ENCODE measurements around the gene PMPCA. TPM values are rescaled to one million over a fixed set of nuclear protein-coding genes. Genes with fewer than 3 reads are reported as not detected.

The PMPCA gene
- total RNA-seq, 4 donors from 2014 or later, result 29.2 to 64.4 (median 33.6) TPM

DNA sequence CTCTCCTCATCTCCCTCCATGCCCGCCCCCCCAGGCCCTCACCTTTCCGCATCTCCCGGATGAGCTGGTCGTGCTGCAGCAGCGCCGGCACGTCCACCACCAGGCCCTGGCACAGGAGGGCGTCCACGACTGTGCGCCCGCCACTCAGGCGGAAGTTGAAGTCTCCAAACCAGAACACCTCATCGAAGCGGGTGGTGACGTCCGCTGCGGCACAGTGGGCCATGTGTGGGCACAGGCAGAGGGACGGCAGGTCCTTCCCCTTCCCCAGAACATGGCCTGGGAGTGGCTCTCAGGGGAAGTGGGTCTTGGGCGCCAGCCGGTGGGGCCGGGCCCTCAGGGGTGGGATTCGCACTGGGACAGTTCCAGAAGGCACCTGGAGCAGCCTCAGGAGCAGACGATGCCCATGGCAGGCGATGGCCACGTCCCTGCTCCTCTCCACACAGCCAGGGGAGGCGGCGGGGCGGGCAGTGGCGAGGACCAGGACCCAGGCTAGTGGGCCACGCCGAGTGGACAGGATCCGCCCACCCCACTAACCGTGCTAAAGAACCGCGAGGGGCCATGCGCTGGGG is 21.4 kb downstream of the PMPCA start:
- TF ChIP-seq CTCF (IDR thresholded peaks at IDR 0.05), result no peak
- no peak for DNase-seq (ENCODE audit: low spot score)
- no peak for ATAC-seq (ENCODE audit: low FRiP score)

DNA sequence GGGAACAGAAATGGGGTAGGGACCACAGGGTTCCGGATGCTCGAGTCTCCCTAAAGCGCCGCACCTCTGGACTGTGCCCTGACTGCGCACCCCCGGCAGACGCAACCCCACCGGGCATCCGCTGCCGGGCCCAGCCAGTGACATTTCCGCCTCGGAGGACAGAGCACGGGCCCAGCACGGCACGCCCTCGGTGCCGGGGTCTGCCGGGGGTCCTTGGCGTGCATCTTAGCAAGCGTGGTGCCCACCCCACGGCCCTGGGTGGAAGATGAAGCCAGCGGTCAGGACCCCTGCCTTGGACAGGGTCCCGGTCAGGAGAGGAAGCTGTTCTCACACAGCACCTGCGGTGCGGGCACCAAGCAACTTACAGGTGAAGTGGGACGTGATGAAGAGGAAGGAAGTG is 22.1 kb downstream of the PMPCA start:
- TF ChIP-seq CTCF (IDR thresholded peaks at IDR 0.05), result no peak

DNA sequence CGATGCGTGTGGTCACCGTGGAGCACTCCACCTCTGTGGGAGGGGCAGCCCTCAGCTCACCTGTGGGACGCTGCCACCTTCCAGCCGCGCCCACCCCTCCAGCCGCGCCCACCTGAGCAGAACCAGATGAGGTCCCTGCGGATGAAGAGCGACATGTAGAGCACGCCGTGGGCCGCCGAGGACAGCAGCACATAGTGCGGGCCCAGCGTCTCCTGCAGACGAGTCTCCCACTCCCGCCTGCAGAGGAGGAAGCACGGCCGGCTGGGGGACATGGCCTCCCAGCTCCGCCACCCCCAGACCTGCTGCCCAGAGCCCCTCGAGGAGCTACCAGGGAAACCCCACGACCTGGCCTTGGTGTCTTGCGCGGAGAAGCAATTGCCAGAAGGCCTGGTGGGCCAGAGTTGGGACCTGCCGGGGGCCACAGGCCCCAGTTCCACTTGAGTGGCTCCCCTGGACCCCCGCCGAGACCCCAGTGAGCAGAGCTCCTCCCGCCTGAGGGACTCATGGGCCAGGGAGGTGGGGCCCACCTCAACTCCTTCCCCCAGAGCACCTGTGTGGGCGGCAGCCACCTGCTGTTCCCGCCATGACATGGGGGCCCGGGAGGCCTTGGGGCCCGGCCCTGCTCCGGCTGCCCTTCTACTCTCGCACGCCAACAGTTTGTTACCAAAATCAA is 22.7 kb downstream of the PMPCA start:
- no peak for ATAC-seq (ENCODE audit: low FRiP score)
- no peak for TF ChIP-seq CTCF (IDR thresholded peaks at IDR 0.05)
- DNase-seq (ENCODE audit: low spot score), result no peak

More for the DNA sequence above, 22.1 kb downstream of the PMPCA start:
- DNase-seq (ENCODE audit: low spot score), result no peak
- no peak for ATAC-seq (ENCODE audit: low FRiP score)

DNA sequence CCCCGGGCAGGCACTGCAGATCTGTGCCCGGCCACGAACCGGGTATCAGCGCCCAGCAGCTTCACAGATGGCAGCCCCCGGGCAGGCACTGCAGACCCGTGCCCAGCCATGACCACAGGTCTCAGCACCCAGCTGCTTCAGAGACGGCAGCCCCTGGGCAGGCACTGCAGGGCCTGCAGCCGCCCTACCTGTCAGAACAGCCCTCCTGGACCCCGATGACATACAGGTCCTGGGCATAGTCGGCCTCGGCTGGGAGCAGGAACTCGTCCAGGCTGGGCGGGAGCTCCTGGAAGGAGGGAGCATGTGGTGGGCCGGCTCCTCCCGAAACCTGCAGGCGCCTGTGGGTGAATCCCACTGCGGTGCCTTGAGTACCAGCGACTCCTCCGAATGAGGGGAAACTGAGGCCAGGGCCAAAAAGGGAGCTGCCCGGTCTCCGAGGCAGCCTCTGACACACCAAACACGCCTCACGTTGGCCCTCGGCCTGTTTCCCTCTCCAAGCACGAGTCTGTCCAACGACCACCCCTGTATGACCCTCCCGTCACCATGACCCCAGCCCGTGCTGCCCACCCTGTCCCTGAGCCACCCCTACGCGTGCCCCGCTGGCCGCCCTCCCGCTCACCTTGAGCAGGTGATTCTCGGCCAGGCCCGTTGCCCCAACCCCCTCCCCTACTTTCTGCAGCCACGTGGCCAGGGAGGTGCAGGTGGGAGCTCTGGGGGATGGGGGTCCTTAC is 23.6 kb downstream of the PMPCA start:
- TF ChIP-seq CTCF (IDR thresholded peaks at IDR 0.05), result no peak
- ATAC-seq (ENCODE audit: low FRiP score), result no peak
- no peak for DNase-seq (ENCODE audit: low spot score)

DNA sequence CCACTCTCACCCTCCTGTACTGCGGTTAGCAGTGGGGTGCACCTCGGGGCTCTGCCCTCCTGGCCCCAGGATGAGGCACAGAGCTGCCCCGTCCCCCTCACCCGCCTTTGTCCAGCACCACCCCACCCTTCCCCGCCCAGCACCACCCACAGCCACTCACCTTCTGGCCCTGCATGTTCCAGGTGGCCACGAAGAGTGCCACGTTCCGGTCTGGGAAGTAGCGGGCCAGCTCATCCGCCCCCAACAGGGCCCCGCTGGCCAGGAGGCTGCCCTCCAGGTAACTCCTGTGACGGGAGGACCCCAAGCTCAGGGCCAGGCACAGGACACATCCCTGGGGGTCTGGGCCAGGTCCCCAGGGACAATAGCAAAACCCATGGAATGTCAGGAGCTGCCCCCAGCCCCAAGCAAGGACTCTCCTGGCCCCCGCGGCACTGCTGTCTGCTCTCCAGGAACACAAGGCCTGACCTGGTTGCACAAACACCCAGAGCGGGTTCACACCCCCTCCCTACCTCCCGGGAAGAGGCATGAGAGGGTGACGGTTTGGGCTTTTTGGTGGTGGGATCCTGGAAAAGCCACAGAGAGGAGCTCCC is 24.2 kb downstream of the PMPCA start:
- ATAC-seq (ENCODE audit: low FRiP score), result no peak
- TF ChIP-seq CTCF (IDR thresholded peaks at IDR 0.05), result no peak
- no peak for DNase-seq (ENCODE audit: low spot score)

DNA sequence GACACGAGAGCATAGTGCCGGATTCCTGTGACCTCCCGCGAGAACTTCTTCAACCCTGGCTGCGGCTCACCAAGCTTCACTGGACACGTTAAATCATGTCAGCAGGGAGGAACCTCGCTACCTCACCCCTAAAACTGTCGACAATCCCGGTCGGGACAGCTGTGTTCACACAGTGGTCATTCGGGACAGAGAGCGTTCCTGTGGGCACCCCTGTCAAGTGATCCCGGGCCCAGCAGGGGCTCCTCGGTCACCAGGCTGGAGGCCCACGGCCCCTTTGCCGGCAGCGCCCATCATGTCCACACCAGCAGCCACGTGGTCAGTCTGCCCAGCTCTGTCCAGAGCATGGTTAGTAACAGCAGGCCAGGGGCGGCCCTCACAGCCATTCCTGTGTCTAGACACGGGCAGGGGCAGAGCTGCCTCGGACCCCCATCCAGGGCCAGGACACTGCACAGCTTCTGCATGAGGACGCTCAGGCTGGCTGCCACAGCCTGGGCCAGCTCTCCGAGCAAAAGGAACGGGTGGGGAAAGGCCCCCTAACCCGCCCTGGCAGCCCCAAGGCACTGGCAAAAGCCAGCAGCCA is 25.7 kb downstream of the PMPCA start:
- no peak for ATAC-seq (ENCODE audit: low FRiP score)
- DNase-seq (ENCODE audit: low spot score), result no peak
- no peak for TF ChIP-seq CTCF (IDR thresholded peaks at IDR 0.05)
